ENCODE measurements around the gene TUT4. TPM values are rescaled to one million over a fixed set of nuclear protein-coding genes. Genes with fewer than 3 reads are reported as not detected.

Gene TUT4
- total RNA-seq, 3 donors from 2014 or later (not counting 1 experiment from before 2014, with no cell fraction given): 124 to 156 (median 125) TPM

DNA sequence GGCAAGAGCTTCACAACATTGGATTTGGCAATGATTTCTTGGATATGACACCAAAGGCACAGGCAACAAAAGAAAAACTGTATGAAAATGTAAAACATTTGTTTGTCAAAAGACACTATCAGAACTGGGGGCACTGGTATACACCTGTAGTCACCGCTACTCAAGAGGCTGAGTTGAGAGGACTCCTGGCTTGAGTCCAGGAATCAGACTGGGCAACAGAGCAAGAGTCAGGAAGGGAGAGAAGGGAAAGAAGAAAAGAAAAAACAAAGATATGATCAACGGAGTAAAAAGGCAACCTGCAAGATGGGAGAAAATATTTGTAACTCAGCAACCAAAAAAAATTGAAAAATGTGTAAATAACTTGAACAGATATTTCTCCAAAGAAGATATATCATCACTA lies 6.0 kb upstream of the TUT4 start:
- H3K4me3 Mint-ChIP-seq: no peak overlapping the region
- Histone ChIP-seq H3K4me1 (ENCODE audit: control insufficient read depth, insufficient read depth, low read length) (peaks cover 2% of the 10 kb centered on the region), H3K27ac (ENCODE audit: low read length) (no peak overlapping the region), H3K36me3 (ENCODE audit: control insufficient read depth, insufficient read depth, low read length) (no peaks in the 10 kb centered on the region), H3K27me3 (ENCODE audit: control insufficient read depth, insufficient read depth, low read length) (no peaks in the 10 kb centered on the region), H3K9me3 (ENCODE audit: control insufficient read depth, insufficient read depth, low read length) (no peaks in the 10 kb centered on the region), H3K4me3 (ENCODE audit: low read length) (no peak overlapping the region)
- no peaks in the 10 kb centered on the region for H3K36me3 Mint-ChIP-seq
- 90% methylated on average over 2 of the region's 2 CpGs for whole genome bisulfite sequencing (ENCODE audit: insufficient coverage)
- ATAC-seq (no peak), DNase-seq (no peak)
- H3K27ac Mint-ChIP-seq: no peak overlapping the region
- TF ChIP-seq, protein P1, sequence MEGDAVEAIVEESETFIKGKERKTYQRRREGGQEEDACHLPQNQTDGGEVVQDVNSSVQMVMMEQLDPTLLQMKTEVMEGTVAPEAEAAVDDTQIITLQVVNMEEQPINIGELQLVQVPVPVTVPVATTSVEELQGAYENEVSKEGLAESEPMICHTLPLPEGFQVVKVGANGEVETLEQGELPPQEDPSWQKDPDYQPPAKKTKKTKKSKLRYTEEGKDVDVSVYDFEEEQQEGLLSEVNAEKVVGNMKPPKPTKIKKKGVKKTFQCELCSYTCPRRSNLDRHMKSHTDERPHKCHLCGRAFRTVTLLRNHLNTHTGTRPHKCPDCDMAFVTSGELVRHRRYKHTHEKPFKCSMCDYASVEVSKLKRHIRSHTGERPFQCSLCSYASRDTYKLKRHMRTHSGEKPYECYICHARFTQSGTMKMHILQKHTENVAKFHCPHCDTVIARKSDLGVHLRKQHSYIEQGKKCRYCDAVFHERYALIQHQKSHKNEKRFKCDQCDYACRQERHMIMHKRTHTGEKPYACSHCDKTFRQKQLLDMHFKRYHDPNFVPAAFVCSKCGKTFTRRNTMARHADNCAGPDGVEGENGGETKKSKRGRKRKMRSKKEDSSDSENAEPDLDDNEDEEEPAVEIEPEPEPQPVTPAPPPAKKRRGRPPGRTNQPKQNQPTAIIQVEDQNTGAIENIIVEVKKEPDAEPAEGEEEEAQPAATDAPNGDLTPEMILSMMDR (IDR thresholded peaks at IDR 0.05): no peak
- peaks cover 6 to 7% of the 10 kb centered on the region in 2 donors for H3K4me1 Mint-ChIP-seq
- no peaks in the 10 kb centered on the region for H3K27me3 Mint-ChIP-seq (ENCODE audit: low read depth in 2 of 2)
- no peaks in the 10 kb centered on the region for H3K9me3 Mint-ChIP-seq
- intact Hi-C loops (cut with micrococcal nuclease): no loop called here

DNA sequence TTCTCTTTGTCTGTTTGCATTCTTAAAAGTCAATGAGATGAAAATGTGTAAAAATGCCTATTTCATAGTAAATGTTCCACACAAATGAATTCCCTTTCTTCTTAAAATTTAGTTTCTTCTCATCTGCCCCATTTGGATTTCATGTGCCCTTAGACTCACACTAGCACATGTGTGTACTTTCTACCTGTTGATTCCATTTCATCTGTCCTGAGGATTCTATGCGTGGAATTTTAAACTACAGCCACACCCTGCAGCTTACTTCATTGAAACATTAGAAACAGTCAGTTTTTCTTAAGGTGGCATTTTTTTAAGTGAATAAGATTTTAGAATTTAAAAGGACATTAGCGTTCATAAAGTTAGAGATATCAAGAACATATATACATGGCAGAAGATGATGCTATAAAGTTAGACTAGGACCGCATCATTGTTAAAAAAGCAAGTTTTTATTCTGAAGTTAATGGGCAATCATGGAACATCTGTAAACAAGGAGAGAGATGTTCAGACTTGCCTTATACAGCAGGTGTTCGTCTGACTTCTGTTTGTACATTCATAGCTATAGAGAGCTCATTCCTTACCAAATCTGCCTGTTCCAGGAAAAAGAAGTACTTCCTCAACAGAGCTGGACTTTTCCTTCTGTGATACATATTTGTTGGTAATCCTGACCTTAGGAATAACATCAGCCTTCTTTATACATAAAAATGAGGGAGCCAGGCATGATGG lies 3.9 kb upstream of the TUT4 start:
- Histone ChIP-seq H3K4me1 (ENCODE audit: control insufficient read depth, insufficient read depth, low read length) (peaks cover 6% of the 10 kb centered on the region), H3K4me3 (ENCODE audit: low read length) (no peak overlapping the region), H3K27ac (ENCODE audit: low read length) (no peak overlapping the region), H3K36me3 (ENCODE audit: control insufficient read depth, insufficient read depth, low read length) (no peaks in the 10 kb centered on the region), H3K27me3 (ENCODE audit: control insufficient read depth, insufficient read depth, low read length) (no peaks in the 10 kb centered on the region), H3K9me3 (ENCODE audit: control insufficient read depth, insufficient read depth, low read length) (no peaks in the 10 kb centered on the region)
- H3K9me3 Mint-ChIP-seq: no peaks in the 10 kb centered on the region
- no peak overlapping the region for H3K27ac Mint-ChIP-seq
- intact Hi-C loops (cut with micrococcal nuclease): no loop called here
- TF ChIP-seq, protein P1 (IDR thresholded peaks at IDR 0.05): no peak
- H3K27me3 Mint-ChIP-seq (ENCODE audit: low read depth in 2 of 2): no peaks in the 10 kb centered on the region
- H3K4me3 Mint-ChIP-seq: no peak overlapping the region
- peaks cover 7 to 8% of the 10 kb centered on the region in 2 donors for H3K4me1 Mint-ChIP-seq
- DNase-seq (no peak), ATAC-seq (no peak)
- no peaks in the 10 kb centered on the region for H3K36me3 Mint-ChIP-seq
- WGBS (ENCODE audit: insufficient coverage): 80% methylated on average over 3 of the region's 4 CpGs

DNA sequence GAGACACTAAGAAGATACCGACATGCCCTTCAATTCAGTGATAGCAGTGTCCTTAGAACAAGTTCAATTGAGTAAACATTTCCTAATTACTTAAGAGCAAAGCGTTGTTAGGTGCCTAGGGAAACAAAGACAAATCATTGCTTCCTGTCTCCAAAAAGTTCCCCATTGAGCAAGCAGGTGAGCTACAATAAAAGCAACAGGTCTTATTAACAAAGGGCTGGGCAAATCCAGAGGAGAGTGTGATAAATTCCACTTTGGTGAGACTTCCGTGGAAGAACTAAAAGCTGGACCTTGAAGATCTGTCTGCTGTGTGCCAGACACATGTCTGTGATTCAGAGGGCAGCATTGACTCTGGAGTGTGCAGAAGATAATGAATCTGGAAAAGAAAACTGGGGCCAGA lies 1.9 kb upstream of the TUT4 start:
- H3K4me1 Mint-ChIP-seq: peaks cover 7 to 9% of the 10 kb centered on the region in 2 donors
- Histone ChIP-seq H3K4me3 (ENCODE audit: low read length) (no peak overlapping the region), H3K4me1 (ENCODE audit: control insufficient read depth, insufficient read depth, low read length) (peaks cover 13% of the 10 kb centered on the region), H3K27ac (ENCODE audit: low read length) (no peak overlapping the region), H3K9me3 (ENCODE audit: control insufficient read depth, insufficient read depth, low read length) (no peaks in the 10 kb centered on the region), H3K27me3 (ENCODE audit: control insufficient read depth, insufficient read depth, low read length) (no peaks in the 10 kb centered on the region), H3K36me3 (ENCODE audit: control insufficient read depth, insufficient read depth, low read length) (no peaks in the 10 kb centered on the region)
- H3K27me3 Mint-ChIP-seq (ENCODE audit: low read depth in 2 of 2): no peaks in the 10 kb centered on the region
- H3K27ac Mint-ChIP-seq: peak overlapping the region in 1 of 2 donors; percentile 72
- no peak for ATAC-seq
- DNase-seq: peak in 1 of 2 donors; percentile 45
- TF ChIP-seq, protein P1 (IDR thresholded peaks at IDR 0.05): no peak
- intact Hi-C loops (cut with micrococcal nuclease): loop anchor here (5.0 kb wide), 1 partner anchor 173 kb away; the partner anchor contains the start of gene ZYG11B
- peak overlapping the region; percentile 38 for H3K4me3 Mint-ChIP-seq
- no peaks in the 10 kb centered on the region for H3K36me3 Mint-ChIP-seq
- no peaks in the 10 kb centered on the region for H3K9me3 Mint-ChIP-seq
- 95% methylated on average over 3 of the region's 3 CpGs for WGBS (ENCODE audit: insufficient coverage)

All from natural killer cell (primary cell).